ENCODE data around the gene BBX. TPM values are rescaled to one million over a fixed set of nuclear protein-coding genes. Genes with fewer than 3 reads are reported as not detected.

Gene BBX
- total and polyA plus RNA-seq, 4 donors, result 4.7 to 25.1 (median 20.5) TPM

GRCh38 chr3:107737914-107738313, 215.2 kb downstream of the BBX start:
- Histone ChIP-seq H3K27me3 (ENCODE audit: control insufficient read depth in 4 of 4, insufficient read depth in 4 of 4, low read length in 3 of 4) (no peaks in the 10 kb centered on the region), H3K27ac (ENCODE audit: low read depth in 1 of 2, low read length in 2 of 2) (no peak overlapping the region), H3K4me3 (ENCODE audit: low read depth in 1 of 3, low read length in 3 of 3) (no peak overlapping the region), H3K4me1 (ENCODE audit: control insufficient read depth in 4 of 4, insufficient read depth in 4 of 4, low read length in 3 of 4) (no peaks in the 10 kb centered on the region), H3K36me3 (ENCODE audit: control insufficient read depth in 4 of 4, insufficient read depth in 3 of 4, low read depth in 1 of 4, low read length in 3 of 4) (peaks cover 0 to 2% (median 0%) of the 10 kb centered on the region in 4 donors), H3K9ac (ENCODE audit: low read depth in 1 of 2, low read length in 2 of 2) (no peak overlapping the region), H3K9me3 (ENCODE audit: control insufficient read depth in 4 of 4, low read length in 3 of 4) (no peaks in the 10 kb centered on the region)
- DNase-seq (ENCODE audit: low spot score), result no peak
- no peak for TF ChIP-seq NR2F2 (IDR thresholded peaks at IDR 0.05)
- TF ChIP-seq CTCF (IDR thresholded peaks at IDR 0.05; ENCODE audit: low read depth, low read length, missing input control), result no peak
- TF ChIP-seq HNF4A (conservative IDR thresholded peaks at IDR 0.05), result no peak
- TF ChIP-seq REST (IDR thresholded peaks at IDR 0.05), result no peak
- TF ChIP-seq ATF3 (IDR thresholded peaks at IDR 0.05), result no peak
- TF ChIP-seq ZBTB33 (IDR thresholded peaks at IDR 0.05), result no peak
- no peak for TF ChIP-seq GABPA (IDR thresholded peaks at IDR 0.05 in 1 of 2, conservative IDR thresholded peaks at IDR 0.05 in 1 of 2)

- Histone ChIP-seq H3K27ac (ENCODE audit: low read depth in 1 of 2, low read length in 2 of 2) (no peak overlapping the region), H3K9ac (ENCODE audit: low read depth in 1 of 2, low read length in 2 of 2) (no peak overlapping the region), H3K9me3 (ENCODE audit: control insufficient read depth in 4 of 4, low read length in 3 of 4) (no peaks in the 10 kb centered on the region), H3K4me1 (ENCODE audit: control insufficient read depth in 4 of 4, insufficient read depth in 4 of 4, low read length in 3 of 4) (no peaks in the 10 kb centered on the region), H3K27me3 (ENCODE audit: control insufficient read depth in 4 of 4, insufficient read depth in 4 of 4, low read length in 3 of 4) (no peaks in the 10 kb centered on the region), H3K36me3 (ENCODE audit: control insufficient read depth in 4 of 4, insufficient read depth in 3 of 4, low read depth in 1 of 4, low read length in 3 of 4) (no peaks in the 10 kb centered on the region), H3K4me3 (ENCODE audit: low read depth in 1 of 3, low read length in 3 of 3) (no peak overlapping the region)
- 92% methylated on average over 5 of the region's 5 CpGs for WGBS
- no peak for DNase-seq (ENCODE audit: low spot score)
- TF ChIP-seq TAF1 (conservative IDR thresholded peaks at IDR 0.05), result no peak
- no peak for TF ChIP-seq MAX (IDR thresholded peaks at IDR 0.05)
- no peak for TF ChIP-seq ATF3 (IDR thresholded peaks at IDR 0.05)
- no peak for TF ChIP-seq GABPA (IDR thresholded peaks at IDR 0.05 in 1 of 2, conservative IDR thresholded peaks at IDR 0.05 in 1 of 2)
- no peak for TF ChIP-seq REST (IDR thresholded peaks at IDR 0.05)
- TF ChIP-seq EGR1 (IDR thresholded peaks at IDR 0.05; ENCODE audit: low read depth in 2 of 2), result no peak
- TF ChIP-seq RAD21 (IDR thresholded peaks at IDR 0.05), result no peak
- TF ChIP-seq JUND (IDR thresholded peaks at IDR 0.05), result no peak
- no peak for TF ChIP-seq CTCF (IDR thresholded peaks at IDR 0.05; ENCODE audit: low read depth, low read length, missing input control)
- TF ChIP-seq ZBTB33 (IDR thresholded peaks at IDR 0.05), result no peak
Measured at GRCh38 chr3:107738486-107739183, 215.9 kb downstream of the BBX start.
